Measurements from ENCODE around the gene MAGEB6B. TPM values are rescaled to one million over a fixed set of nuclear protein-coding genes. Genes with fewer than 3 reads are reported as not detected.

Gene MAGEB6B, protein sequence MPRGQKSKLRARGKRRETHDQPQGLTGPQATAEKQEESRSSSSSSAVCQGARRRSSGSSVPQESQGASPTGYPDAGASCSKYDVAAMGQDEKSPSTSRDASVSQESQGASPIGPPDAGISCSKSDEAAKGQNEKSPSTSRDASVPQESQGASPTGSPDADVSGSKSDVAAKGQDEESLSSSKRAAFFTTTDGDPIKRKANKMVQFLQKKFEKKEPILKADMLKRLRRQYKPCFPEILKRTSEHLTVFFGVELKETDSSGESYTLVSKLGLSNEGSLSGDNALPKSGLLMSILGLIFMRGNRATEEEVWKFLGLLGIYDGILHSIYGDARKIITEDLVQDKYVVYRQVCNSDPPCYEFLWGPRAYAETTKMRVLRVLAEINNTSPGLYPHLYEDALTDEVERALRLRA
- total RNA-seq = not detected

DNA sequence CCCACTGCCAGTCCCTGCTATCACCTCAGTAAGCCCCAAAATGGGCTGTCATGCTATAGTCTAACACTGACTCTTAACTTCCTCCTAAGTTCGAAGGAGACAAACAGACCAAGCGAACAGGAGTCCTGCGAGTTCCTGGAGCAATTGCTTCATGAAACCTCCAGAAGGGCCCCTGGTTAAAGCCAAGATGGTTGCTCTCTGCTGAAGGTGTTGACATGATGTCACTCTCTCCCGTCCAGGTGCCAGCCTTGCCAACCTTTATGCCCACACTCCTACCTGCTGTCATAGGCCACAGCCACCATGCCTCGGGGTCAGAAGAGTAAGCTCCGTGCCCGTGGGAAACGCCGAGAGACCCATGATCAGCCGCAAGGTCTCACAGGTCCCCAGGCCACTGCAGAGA lies at the start of gene MAGEB6B:
TSS of gene MAGEB6B (plus strand) at position 301 of the 400 bp plus-strand sequence. CDS start at position 301, 0 bp downstream.
- H3K27me3 ChIP-seq = no peaks in the 10 kb centered on the region
- WGBS = 92% methylated on average over 10 of the region's 10 CpGs
- no peak within 1 kb of the TSS for H3K27ac ChIP-seq (replicated peaks in 1 of 4)
- intact Hi-C loops (cut with DNase I) = no loop called here
- H3K9me3 ChIP-seq = no peaks in the 10 kb centered on the region
- no peak for TF ChIP-seq POLR2A (IDR thresholded peaks at IDR 0.05; ENCODE audit: low read depth)
- TF ChIP-seq EP300 (IDR thresholded peaks at IDR 0.05) = no peak
- TF ChIP-seq POLR2AphosphoS5 (IDR thresholded peaks at IDR 0.05) = no peak
- TF ChIP-seq, protein P1, sequence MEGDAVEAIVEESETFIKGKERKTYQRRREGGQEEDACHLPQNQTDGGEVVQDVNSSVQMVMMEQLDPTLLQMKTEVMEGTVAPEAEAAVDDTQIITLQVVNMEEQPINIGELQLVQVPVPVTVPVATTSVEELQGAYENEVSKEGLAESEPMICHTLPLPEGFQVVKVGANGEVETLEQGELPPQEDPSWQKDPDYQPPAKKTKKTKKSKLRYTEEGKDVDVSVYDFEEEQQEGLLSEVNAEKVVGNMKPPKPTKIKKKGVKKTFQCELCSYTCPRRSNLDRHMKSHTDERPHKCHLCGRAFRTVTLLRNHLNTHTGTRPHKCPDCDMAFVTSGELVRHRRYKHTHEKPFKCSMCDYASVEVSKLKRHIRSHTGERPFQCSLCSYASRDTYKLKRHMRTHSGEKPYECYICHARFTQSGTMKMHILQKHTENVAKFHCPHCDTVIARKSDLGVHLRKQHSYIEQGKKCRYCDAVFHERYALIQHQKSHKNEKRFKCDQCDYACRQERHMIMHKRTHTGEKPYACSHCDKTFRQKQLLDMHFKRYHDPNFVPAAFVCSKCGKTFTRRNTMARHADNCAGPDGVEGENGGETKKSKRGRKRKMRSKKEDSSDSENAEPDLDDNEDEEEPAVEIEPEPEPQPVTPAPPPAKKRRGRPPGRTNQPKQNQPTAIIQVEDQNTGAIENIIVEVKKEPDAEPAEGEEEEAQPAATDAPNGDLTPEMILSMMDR (IDR thresholded peaks at IDR 0.05) = no peak
- DNase-seq (ENCODE audit: extremely low spot score) = no peak
- no peaks in the 10 kb centered on the region for H3K36me3 ChIP-seq
- no peaks in the 10 kb centered on the region for H3K4me1 ChIP-seq
- H3K4me3 ChIP-seq = no peak within 1 kb of the TSS

DNA sequence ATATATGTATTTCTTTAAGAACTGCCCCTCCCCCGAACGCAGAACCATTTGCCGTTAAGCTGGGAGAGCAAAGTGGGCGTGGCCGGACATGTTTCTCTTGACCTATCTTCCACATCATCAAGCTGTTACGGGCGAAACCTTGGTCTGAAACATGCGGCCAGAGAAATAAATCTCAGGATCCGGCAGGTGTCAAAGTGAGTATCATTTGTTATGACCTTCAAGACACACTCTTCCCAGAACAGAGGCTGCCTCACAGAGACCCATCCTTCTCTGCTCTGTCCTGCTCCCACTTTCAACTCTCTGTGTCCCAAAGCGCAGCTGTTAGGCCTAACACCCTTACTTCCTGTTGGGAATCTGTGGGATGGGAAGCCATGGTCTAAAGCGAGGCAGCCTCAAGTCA lies 22.1 kb upstream of the MAGEB6B start, which contains the start of gene MAGEB18:
TSS of gene MAGEB18 (plus strand) at position 70 of the 400 bp plus-strand sequence. CDS start 643 bp downstream, outside the sequence.
- Histone ChIP-seq H3K4me3 (no peak within 1 kb of the TSS), H3K36me3 (no peaks in the 10 kb centered on the region), H3K27me3 (no peaks in the 10 kb centered on the region), H3K27ac (replicated peaks in 1 of 4) (no peak within 1 kb of the TSS), H3K4me1 (no peaks in the 10 kb centered on the region), H3K9me3 (no peaks in the 10 kb centered on the region)
- intact Hi-C loops (cut with DNase I) = no loop called here
- DNase-seq (ENCODE audit: extremely low spot score) = no peak
- WGBS = 84% methylated on average over 11 of the region's 11 CpGs
- TF ChIP-seq POLR2A (IDR thresholded peaks at IDR 0.05; ENCODE audit: low read depth) (no peak), POLR2AphosphoS5 (IDR thresholded peaks at IDR 0.05) (no peak), EP300 (IDR thresholded peaks at IDR 0.05) (no peak)
- TF ChIP-seq, protein P1 (IDR thresholded peaks at IDR 0.05) = no peak

DNA sequence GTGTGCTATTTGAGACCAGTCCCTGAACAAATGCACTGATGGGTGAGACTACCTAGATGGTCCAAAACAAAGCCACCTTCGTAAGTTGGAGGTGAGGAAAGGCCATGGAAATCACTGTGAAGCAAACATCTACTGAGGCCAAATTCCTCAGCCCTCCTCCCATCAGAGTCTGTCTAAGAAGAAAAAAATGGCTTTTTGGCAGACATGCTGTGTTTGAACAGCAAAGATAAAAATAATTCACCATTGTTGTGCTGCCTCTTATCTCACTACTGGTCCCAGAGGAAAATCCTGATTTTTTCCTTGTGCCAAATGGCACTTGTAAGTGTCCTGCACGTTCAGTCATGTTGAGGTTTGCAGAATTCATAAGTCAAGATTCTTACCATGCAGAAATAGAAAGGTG lies 14.4 kb upstream of the MAGEB6B start:
- Histone ChIP-seq H3K36me3 (no peaks in the 10 kb centered on the region), H3K27me3 (no peaks in the 10 kb centered on the region), H3K27ac (replicated peaks in 1 of 4) (no peak overlapping the region), H3K4me1 (no peaks in the 10 kb centered on the region), H3K9me3 (no peaks in the 10 kb centered on the region), H3K4me3 (no peak overlapping the region)
- no peak for DNase-seq (ENCODE audit: extremely low spot score)
- intact Hi-C loops (cut with DNase I) = no loop called here
- WGBS = 22% methylated on average over 2 of the region's 2 CpGs
- no peak for TF ChIP-seq POLR2AphosphoS5 (IDR thresholded peaks at IDR 0.05)
- TF ChIP-seq POLR2A (IDR thresholded peaks at IDR 0.05; ENCODE audit: low read depth) = no peak
- TF ChIP-seq, protein P1 (IDR thresholded peaks at IDR 0.05) = no peak
- TF ChIP-seq EP300 (IDR thresholded peaks at IDR 0.05) = no peak

DNA sequence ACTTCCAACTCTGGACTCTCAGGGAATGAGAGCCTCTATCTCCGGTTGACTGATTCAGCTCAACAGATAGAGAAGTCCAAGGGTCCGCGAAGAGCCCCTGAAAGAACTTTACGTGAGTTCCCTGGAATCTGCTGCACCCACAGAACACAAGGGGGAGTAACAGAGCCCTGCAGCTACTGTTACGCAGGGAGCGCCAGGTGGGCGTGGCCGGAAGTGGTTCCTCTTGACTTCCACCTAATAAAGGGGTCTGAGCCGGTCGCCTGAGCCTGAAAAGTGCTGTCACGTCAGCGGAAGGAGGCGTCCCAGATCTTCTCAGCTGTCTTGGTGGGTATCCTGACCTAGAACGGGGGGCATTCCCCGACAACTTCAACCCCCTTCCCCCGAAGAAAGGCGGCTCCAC lies 31.8 kb downstream of the MAGEB6B start, which contains the start of gene MAGEB6:
TSS of gene MAGEB6 (plus strand) at position 237 of the 400 bp plus-strand sequence. CDS start 1,407 bp downstream, outside the sequence.
- H3K27me3 ChIP-seq = no peaks in the 10 kb centered on the region
- TF ChIP-seq, protein P1 (IDR thresholded peaks at IDR 0.05) = no peak
- no peak for TF ChIP-seq EP300 (IDR thresholded peaks at IDR 0.05)
- no peak for TF ChIP-seq POLR2A (IDR thresholded peaks at IDR 0.05; ENCODE audit: low read depth)
- TF ChIP-seq POLR2AphosphoS5 (IDR thresholded peaks at IDR 0.05) = no peak
- 77% methylated on average over 12 of the region's 17 CpGs for WGBS
- no peak within 1 kb of the TSS for H3K27ac ChIP-seq (replicated peaks in 1 of 4)
- H3K9me3 ChIP-seq = no peaks in the 10 kb centered on the region
- H3K4me1 ChIP-seq = no peaks in the 10 kb centered on the region
- no peaks in the 10 kb centered on the region for H3K36me3 ChIP-seq
- no peak within 1 kb of the TSS for H3K4me3 ChIP-seq
- intact Hi-C loops (cut with DNase I) = no loop called here
- no peak for DNase-seq (ENCODE audit: extremely low spot score)

All from esophagus muscularis mucosa (tissue), 4 donors.